Stimulated activated CD4-positive, alpha-beta T cell treated with anti-CD3 and anti-CD28 coated beads, Interleukin-12 subunit alpha, Interleukin-12 subunit beta, amount 100 ng/mL, for 4 hours (primary cell): ENCODE results near the gene FAM110A.
"Not testable (repeated sequence)": the region's sequence is repeated elsewhere in the genome, so short reads cannot be mapped to it uniquely, and the experiment has no call there.

Source experiments
- DNase-seq: peaks from one replicate; pipeline ENCODE4 v3.0.0-alpha.2; 2020

FAM110A gene

DNA sequence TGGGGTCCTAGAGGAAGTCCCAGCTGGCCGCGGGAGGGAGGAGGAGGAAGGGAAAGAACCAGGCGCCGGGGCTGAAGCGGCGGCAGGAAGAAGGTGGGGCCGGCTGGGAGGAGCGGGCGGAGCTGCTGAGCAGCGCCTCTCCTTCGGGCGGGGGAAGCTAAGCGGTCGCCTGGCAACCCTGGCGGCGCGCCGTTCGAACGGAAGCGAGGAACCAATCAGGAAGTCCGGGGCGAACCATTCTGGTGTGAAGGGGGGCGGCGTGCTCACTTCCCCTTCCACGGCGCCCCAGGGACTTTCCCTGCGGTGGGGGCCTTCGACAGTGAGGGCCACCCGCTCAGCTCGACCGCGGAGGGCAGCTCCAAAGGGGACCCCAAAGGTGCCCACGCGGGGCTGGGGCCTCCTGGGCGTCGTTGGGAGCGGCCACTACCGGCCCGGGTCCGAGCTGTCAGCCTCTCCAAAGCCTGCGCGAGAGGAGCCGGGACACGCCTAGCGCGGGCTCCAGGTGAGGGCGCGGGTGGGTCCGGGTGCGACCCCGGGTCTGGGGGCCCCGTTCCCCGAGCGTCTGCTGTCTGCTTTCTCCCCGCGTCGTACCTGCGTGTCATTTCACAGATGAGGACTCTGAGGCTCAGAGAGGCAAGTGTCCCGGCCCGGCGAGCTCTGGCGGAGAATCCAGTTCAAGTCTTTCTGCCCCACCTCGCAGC, at the start of gene FAM110A:
Gene FAM110A (plus strand): TSS at position 266 of the 701 bp plus-strand sequence. CDS start 11,090 bp downstream, outside the sequence.
- DNase-seq = peak; percentile 91

DNA sequence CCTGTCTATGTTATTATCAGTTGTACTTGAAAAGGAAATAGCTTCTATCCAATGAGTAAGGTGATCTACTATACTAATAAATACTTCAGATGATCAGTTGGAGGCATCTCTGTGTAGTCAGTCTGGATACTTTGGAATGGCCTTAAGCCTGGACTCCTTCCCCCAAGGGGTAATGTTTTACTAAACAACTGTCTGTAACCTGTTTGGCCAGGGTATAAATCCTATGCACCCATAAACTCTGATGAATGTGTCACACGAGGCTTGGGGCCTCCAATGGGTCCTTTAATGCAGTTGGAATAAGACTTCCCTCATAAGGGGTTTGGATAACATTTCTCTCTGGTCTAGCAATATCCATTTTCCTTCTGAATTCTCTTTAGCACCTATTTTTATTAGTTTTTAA, 45.7 kb upstream of the FAM110A start:
- no peak for DNase-seq

DNA sequence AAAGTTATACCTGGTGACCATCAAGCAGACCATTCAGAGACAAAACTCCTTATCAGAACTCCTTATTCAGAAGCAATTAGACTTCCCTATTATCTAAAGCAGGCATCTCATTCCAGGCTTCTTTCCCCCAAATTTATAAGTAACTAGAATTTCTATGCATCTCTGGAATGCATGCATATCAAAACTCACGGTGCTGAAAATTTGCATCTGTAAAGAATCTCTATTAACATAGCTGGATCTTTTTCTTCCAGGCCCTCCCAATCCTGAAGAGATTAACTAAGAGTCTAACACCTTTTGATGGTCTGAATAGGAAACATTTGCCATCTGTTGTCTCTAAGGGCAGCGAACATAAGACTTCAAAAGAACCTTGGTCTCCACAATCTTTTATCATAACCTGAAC, 42.5 kb upstream of the FAM110A start:
- DNase-seq = no peak

DNA sequence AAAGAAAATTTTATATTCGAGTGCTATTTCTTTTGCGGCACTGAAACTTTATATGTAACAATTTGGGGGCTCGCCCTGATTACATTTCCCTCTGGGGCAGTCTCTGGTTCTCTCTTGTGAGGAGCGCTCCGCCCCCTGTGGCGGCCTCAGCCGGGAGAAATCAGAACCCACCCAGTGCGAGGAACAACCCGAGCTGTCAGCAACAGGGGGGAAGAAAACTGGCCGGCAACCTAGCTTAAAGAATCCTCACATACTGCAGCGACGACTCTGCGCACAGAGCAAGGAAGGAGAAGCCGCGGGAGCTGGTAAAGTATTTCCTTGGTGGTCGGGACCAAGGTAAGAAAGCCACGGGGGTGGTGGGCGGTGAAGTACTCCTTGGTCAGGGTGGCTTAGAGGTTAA, 41.3 kb upstream of the FAM110A start:
- no peak for DNase-seq

DNA sequence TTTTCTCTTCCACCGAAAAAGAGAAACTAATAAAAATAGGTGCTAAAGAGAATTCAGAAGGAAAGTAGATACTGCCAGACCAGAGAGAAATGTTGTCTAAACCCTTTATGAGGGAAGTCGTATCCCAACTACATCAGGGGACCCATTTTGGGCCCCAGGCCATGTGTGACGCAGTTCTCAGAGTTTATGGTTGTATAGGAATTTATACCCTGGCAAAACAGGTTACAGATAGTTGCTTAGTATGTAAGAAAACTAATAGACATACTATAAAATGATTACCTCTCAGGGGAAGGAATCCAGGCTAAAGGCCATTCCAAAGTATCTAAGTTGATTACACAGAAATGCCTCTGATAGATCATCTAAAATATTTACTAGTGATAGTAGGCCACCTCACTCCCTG, 36.6 kb upstream of the FAM110A start:
- no peak for DNase-seq

DNA sequence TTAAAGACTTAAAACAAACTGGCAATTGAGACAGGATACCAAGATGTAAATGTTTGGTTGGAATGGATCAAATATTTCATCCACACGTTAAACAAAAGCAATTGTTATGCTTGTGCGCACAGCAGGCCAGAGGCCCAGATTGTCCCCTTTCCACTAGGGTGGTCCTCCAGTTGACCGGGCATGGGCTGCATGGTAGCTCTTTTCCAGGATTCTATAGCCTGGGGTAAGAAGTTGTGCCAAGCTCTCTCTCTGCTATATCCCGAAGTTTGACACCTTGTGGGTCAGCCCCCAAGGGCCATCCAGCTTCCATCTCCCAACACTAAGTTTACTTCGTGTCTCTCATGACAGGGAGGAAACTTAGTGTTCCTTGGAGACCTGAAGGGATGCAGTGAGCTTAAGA, 34.8 kb upstream of the FAM110A start:
- DNase-seq = not testable (repeated sequence)

DNA sequence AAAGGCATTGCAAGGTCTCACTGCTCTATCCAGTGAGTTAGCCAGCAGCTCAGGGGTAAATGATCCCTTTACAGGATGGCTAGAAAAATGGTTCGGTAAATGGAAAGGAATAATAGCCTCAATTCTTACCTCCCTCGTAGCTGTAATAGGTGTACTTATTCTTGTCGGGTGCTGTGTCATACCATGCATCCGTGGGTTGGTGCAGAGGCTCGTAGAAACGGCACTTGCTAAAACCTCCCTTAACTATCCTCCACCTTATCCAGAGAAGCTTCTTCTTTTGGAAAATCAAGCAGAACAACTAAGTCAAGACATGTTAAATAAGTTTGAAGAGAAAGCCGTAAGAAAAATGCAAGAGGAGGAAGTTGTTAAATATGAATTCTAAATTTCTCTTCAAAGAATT, 33.5 kb upstream of the FAM110A start:
- DNase-seq = not testable (repeated sequence)

DNA sequence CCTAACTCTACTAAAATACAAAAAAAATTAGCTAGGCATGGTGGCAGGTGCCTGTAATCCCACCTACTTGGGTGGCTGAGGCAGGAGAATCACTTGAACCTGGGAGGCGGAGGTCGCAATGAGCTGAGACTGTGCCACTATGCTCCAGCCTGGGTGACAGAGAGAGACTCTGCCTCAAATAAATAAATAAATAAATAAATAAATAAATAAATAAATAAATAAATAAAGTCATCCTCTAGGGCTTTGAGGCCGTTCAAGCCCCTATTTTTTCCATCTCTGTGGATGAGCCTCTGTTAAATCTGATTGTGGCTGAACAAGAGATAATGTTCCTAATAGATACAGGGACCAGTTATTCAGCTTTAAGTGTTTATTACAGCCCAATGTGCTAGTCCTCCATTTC, 31.8 kb upstream of the FAM110A start:
- DNase-seq = no peak

DNA sequence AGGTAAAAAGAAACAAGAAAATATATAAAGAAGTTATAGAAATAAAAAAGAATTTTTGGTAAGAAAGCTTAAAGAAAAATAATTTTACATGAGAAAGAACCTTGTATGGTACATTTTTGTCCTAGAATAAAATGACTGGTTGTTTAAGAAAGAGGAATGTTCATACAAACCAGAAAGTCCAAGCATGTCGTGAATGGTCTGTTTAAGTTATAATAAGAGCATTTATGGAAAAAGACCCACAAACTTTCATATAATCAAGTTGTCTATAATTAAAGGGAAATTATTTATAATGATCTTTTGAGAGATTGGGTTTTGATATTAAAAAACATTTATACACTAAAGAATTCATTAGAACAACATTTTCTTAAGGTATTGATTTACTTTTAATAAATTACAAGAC, 27.8 kb upstream of the FAM110A start:
- DNase-seq = no peak

DNA sequence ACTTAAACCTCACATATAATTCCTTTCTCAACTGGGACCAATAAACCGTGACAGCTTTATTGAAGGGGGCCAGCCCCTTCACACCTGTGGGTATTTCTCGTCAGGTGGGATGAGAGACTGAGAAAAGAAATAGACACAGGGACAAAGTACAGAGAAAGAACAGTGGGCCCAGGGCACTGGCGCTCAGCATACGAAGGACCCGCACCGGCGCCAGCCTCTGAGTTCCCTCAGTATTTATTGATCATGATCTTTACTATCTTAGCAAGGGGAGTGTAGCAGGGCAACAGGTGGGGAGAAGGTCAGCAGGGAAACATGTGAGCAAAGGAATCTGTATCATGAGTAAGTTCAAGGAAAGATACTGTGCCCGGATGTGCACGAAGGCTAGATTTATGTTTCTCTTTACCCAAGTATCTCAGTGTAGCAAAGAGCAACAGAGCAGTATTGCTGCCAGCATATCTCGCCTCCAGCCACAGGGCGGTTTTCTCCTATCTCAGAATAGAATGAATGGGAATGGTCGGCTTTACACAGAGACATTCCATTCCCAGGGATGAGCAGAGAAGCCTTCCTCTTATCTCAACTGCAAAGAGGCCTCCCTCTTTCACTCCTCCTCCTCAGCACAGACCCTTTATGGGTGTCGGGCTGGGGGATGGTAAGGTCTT, 21.6 kb upstream of the FAM110A start:
- not testable (repeated sequence) for DNase-seq

DNA sequence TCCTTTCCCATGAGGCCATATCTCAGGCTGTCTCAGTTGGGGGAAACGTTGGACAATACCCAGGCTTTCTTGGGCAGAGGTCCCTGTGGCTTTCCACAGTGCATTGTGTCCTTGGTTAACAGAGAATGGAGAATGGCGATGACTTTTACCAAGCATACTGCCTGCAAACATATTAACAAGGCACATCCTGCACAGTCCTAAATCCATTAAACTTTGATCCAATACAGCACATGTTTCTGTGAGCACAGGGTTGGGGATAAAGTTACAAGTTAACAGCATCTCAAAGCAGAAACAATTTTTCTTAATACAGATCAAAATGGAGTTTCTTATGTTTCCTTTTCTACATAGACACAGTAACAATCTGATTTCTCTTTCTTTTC, 21.1 kb upstream of the FAM110A start:
- not testable (repeated sequence) for DNase-seq

DNA sequence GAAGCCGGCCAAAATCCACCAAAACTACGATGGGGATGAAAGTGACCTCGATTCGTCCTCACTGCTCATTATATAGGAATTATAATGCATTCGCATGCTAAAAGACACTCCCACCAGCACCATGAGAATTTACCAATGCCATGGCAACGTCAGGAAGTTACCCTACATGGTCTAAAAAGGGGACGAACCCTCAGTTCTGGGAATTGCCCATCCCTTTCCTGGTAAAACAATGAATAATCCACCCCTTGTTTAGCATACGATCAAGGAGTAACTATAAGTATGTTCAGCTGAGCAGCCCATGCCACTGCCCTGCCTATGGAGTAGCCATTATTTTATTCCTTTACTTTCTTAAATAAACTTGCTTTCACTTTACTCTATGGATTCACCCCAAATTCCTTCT, 20.1 kb upstream of the FAM110A start:
- no peak for DNase-seq

DNA sequence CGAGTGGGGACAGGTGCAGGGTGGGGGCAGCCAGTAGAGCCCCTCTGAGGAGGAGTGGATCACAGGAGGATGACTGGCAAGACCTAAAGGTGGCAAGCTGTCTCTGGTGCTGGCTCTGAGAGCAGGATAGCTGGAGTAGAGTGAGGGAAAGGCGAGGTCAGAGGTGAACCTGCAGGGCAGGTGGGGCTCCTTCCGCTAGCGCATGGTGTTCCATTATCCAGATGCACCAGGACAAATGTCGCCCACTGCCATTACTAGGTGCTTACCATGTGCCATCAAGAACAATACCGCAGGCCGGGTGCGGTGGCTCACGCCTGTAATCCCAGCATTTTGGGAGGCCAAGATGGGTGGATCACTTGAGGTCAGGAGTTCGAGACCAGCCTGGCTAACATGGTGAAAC, 18.3 kb upstream of the FAM110A start:
- DNase-seq = no peak

DNA sequence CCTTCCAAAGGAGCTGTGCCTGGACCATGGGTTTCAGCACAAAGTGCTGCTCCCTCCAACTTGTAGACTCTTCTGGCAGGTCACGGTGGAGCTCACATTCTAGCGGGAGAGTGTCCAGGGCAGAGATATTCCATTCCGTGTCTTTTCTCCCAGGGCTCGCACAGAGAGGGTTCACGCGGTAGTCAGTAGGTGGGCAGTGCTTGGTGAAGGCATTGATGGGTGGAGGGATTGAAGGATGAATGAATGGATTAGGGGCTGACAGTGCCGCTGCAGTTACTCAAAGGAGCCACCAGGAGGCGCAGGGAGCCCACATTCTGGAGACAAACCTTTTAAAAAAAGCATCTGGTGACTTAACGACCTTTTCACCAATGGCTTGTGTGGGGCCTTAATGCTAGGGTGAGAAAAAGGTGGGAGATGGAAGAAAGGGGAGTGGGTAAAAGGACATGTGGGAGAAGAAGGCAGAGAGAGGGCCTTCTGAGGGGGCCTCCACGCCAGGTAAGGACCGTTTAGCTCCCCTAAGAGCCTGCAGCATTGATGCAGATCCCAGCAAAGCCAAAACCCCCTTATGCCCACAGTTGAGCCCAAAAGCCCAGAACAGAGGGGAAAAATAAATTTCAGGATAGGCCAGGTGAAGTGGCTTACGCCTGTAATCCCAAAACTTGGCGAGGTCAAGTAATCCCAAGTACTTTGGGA, 17.5 kb upstream of the FAM110A start:
- DNase-seq = peak; percentile 59

DNA sequence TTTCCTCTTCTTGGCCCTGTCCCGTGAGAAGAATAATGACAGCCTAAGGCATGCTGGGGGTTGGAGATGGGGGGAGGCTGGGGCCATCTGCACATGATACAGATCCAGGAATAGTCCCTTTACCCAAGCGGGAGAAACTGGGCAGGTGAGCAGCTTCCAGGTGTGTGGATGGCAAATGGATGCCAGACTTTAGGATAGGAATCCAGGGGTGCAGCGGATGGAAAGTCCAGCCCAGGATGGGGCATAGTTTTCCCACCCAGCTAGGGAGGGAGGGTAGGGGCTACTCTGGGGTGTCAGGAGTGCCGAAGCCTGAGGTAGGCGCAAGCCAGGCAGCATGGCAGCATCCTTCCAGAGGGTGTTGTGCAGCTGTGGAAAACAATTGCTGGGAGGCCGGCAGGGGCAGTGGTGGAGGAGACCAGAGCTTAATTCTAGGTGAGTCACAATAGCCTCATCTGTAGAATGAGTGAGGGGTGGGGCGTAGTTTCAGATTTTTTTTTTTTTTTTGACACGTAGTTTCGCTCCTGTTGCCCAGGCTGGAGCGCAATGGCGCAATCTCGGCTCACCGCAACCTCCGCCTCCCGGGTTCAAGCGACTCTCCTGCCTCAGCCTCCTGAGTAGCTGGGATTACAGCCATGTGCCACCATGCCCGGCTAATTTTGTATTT, 15.4 kb upstream of the FAM110A start:
- no peak for DNase-seq

DNA sequence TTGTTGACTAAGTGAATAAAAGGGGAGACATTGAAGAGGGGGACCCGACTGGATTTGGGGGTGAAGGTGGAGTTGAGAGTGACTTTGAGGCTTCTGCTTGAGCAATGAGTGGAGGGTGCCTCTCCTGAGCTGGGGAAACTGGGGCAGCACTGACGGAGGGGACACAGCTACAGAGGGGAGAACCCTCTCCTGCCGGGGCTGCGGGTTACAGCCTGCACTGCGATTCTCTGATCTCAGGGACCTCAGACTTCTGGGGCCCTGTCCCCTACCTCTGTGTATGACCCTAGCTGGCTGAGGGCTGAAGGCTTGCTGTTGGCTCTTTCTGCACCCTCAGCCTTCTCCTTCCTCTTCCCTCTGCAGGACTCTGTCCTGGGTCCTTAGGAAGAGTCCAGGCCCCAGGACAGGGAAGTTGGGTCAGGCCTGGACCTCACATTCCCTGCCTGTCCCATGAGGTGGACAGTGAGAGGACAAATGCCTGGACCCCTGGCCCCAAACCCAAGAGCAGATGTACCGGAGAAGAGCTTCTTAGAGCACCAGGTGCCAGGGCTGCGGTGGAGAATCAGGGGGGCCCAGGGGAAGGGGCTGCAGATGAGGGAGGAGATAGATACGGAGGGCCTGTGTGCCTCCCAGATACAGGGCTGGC, 13.7 kb upstream of the FAM110A start:
- no peak for DNase-seq

DNA sequence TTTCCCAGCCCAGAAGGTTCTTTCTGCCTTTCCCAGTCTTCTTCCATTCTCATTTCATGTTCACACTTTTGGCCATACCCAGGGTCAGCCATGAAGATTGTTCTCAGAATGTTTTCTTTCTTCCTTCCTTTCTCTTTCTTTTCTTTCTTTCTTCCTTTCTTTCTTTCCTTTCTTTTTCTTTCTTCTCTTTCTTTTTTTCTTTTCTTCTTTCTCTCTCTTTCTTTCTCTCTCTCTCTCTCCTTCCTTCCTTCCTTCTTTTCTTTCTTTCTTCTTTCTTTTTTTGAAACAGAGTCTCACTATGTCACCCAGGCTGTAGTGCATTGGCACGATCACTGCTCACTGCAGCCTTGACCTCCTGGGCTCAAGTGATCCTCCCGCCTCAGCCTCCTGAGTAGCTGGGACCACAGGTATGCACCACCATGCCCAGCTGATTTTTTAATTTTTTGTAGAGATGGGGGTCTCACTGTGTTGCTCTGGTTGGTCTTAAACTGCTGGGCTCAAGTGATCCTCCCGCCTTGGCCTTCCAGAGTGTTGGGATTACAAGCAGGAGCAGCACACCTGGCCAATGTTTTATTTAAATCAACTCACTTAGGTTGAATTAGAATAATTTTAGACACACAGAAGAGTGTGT, 13.1 kb upstream of the FAM110A start:
- DNase-seq = no peak

DNA sequence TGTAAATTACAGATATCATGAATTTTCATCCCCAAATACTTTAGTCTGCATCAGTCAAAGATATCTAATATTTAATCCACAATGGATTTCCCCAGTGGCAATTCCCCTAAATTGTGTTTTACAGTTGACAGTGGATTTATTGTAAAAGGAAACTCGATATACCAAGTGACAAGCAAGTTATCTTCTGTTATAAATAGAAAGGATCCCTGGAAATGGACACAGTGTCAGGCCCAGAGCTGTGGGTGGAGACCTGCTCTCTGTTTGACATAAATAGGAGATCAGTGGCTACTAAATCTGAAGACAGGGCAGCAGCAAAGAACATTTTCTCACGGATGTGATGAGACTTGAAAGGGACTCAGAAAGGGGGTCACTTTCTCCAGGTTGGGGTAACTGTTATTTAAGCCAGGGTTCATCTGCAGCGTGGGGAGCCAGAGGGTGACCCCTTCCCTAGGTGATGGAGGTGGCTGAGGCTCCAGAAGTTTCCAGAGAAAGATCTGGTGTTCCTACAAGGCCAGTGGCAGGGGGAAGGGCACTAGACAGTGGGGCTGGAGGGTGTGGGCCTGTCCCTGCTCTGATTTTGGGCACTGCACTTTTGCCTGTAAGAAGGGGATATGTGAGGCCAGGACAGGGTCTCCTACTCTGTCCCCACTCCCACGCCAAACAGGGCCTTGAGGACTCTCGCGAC, 12.3 kb upstream of the FAM110A start:
- no peak for DNase-seq

DNA sequence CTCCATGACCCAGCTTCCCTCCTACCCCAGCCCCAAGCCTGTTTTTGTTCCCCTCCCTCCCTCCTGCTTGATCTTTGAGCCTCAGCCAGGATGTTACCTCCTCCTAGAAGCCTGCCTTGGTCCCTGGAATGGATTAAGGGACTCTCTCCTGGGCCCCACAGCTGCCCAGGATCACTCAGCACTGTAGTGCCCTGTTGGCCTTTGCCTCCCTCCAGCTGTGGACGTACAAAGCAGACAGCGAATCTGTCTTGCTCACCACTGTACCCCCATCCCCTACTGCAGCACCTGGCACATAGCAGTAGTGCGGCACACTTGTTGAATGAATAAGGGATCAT, 11.8 kb upstream of the FAM110A start:
- no peak for DNase-seq

DNA sequence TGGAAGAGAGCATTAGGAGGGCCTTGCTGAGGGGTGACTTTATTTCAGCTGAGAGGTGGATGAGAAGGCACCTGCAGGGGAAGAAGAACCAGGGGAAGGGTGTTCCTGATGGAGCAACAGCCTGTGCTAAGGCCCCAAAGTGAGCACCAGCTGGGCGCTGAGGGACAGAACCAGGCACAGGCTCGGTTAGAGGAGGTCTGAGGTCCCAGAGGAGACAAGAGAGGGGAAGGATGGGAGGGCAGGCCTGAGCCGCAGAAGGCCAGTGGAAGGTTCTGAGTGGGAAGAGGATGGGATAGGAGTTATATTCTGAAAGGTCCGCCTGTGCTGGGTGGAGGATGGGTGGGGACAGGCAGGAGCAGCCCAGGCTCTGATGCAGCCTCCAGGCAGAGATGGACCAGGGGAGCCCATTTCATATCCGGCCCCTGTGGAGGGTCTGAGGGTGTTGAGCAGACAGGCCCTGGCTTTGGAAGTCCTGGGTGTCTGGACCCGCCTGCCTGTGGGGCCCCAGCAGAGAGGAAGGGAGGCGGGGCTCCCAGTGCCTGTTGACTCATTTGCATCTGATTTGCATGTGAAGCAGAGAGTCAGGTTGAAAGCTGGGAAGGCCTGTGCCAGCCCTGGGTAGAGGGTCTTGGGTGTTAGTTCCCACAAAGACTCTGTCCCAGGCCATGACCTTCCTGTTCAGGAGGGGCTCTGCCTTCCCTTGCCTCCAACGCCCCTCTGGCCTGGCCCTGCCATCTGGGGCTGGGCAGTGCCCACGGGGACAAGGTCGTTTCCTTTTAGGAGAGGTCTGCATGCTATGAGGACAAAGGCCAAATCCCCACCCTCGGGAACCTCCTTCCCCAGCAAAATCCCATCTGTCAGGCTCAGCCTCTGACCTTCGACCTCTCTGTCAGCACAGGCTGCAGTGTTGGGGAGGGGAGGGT, 10.6 kb upstream of the FAM110A start:
- DNase-seq = no peak

DNA sequence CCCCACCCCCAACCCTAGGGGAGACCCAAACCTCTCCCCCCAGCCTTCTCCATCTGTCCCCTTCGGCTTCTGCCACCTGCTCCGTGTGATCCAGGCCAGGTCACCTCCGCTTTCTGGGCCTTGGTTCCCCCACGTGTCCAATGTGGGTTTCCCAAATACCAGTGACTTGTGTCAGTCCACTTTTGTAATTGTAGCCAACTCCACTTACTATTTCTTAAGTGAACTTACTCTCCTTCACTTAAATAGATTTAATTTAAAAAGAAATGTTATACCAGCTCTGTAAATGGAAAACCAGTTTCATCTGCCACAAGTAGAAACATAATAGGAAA, 10.0 kb upstream of the FAM110A start:
- no peak for DNase-seq
